Osteoblast (primary cell): ENCODE measurements around the gene ZSWIM3. TPM values are rescaled to one million over a fixed set of nuclear protein-coding genes. Genes with fewer than 3 reads are reported as not detected.

Experiments
- DNase-seq: peaks from one replicate; pipeline ENCODE4 v3.0.0; 2011; ENCODE audit warnings: low spot score, mixed read lengths; ENCODE audit not compliant: insufficient read length; ENCODE audit errors: missing footprints
- H2AFZ ChIP-seq: 2 replicates; pipeline ENCODE4 v1.6.0; 2011; ENCODE audit warnings: mild to moderate bottlenecking, low read length
- H3K27ac ChIP-seq: 2 replicates; pipeline ENCODE4 v1.5.1; 2011; ENCODE audit warnings: mild to moderate bottlenecking, low read depth, low read length, moderate library complexity
- H3K27me3 ChIP-seq: 2 replicates; pipeline ENCODE4 v1.6.0; 2012; ENCODE audit warnings: mild to moderate bottlenecking, control low read depth, inconsistent platforms, low read length, moderate library complexity; ENCODE audit not compliant: insufficient read depth
- H3K36me3 ChIP-seq: 2 replicates; pipeline ENCODE4 v1.5.1; 2011; ENCODE audit warnings: mild to moderate bottlenecking, low read length, control low read depth, moderate library complexity; ENCODE audit not compliant: insufficient read depth
- H3K4me1 ChIP-seq: 2 replicates; pipeline ENCODE4 v1.5.1; 2011; ENCODE audit warnings: mild to moderate bottlenecking, low read length, control low read depth, moderate library complexity; ENCODE audit not compliant: insufficient read depth
- H3K4me2 ChIP-seq: 2 replicates; pipeline ENCODE4 v1.6.0; 2011; ENCODE audit warnings: mild to moderate bottlenecking, low read length; ENCODE audit not compliant: insufficient read depth
- H3K4me3 ChIP-seq: fragments of 200-600 bp; sonication (generic); 3 replicates; pipeline ENCODE4 v1.5.1; 2012; ENCODE audit warnings: mild to moderate bottlenecking, low read length, inconsistent platforms; ENCODE audit not compliant: insufficient read depth
- H3K79me2 ChIP-seq: 2 replicates; pipeline ENCODE4 v1.6.0; 2012; ENCODE audit warnings: mild to moderate bottlenecking, low read length, control low read depth, inconsistent platforms; ENCODE audit not compliant: insufficient read depth
- H3K9me3 ChIP-seq: 2 replicates; pipeline ENCODE4 v1.5.1; 2011; ENCODE audit warnings: low read depth, low read length, control low read depth
- H4K20me1 ChIP-seq: 2 replicates; pipeline ENCODE4 v1.6.0; 2012; ENCODE audit warnings: mild to moderate bottlenecking, low read length, control low read depth; ENCODE audit not compliant: insufficient read depth
- total RNA-seq: library from RNA; depleted of rRNA; stranded (reverse); fragments of >200 nt; gene quantifications from 2 replicates; pipeline ENCODE4 v1.2.3, GENCODE V29; 2012
- TF ChIP-seq, protein P1 (sequence below): IDR thresholded peaks from 2 replicates; pipeline ENCODE4 v1.5.1; 2011; ENCODE audit warnings: mild to moderate bottlenecking, low read depth, low read length, moderate library complexity; ENCODE audit errors: extremely low read depth

The ZSWIM3 gene
- total RNA-seq, 1 donor = 4.7 TPM

DNA sequence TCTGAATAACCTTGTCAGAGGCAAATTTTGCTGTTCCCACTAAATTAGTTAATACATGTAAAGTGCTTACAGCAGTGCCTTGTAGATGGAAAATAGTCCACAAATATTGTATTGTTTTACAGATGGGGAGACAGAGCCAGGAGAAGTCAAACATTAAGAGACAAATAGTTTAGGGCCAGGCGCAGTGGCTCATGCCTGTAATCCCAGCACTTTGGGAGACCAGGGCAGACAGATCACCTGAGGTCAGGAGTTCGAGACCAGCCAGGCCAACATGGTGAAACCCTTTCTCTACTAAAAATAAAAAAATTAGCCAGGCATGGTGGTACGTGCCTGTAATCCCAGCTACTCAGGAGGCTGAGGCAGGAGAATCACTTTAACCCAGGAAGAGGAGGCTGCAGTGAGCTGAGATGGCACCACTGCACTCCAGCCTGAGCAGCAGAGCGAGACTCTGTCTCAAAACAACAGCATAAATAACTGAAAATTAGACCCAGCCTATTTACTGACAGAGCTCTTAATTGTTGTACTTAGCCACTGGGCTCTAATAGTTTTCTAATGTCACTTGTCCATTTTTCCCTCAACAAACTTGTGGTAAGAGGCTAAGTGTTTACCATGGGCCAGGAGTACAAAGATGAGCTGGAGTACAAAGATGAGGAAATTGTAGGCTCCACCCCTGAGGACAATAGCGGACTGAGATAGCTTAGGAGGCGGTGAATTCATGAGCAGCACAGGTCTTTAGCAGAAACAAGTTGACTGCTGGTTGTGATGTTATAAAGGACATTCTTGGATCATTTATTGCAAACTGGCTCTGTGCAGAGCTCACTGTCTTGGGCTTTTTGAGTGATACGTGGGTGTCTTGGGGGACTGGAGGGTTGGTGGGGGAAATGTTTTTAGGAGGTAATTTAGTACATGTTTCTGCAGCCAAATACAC, 6.4 kb downstream of the ZSWIM3 start:
- peaks cover 19% of the 10 kb centered on the region for H3K4me1 ChIP-seq
- TF ChIP-seq, protein P1, sequence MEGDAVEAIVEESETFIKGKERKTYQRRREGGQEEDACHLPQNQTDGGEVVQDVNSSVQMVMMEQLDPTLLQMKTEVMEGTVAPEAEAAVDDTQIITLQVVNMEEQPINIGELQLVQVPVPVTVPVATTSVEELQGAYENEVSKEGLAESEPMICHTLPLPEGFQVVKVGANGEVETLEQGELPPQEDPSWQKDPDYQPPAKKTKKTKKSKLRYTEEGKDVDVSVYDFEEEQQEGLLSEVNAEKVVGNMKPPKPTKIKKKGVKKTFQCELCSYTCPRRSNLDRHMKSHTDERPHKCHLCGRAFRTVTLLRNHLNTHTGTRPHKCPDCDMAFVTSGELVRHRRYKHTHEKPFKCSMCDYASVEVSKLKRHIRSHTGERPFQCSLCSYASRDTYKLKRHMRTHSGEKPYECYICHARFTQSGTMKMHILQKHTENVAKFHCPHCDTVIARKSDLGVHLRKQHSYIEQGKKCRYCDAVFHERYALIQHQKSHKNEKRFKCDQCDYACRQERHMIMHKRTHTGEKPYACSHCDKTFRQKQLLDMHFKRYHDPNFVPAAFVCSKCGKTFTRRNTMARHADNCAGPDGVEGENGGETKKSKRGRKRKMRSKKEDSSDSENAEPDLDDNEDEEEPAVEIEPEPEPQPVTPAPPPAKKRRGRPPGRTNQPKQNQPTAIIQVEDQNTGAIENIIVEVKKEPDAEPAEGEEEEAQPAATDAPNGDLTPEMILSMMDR = no peak
- no peaks in the 10 kb centered on the region for H3K9me3 ChIP-seq
- no peaks in the 10 kb centered on the region for H3K79me2 ChIP-seq
- no peaks in the 10 kb centered on the region for H3K27me3 ChIP-seq
- no peak for DNase-seq
- no peaks in the 10 kb centered on the region for H4K20me1 ChIP-seq
- H3K4me2 ChIP-seq = no peak overlapping the region
- no peaks in the 10 kb centered on the region for H3K36me3 ChIP-seq
- H2AFZ ChIP-seq = no peak overlapping the region
- no peak overlapping the region for H3K4me3 ChIP-seq
- H3K27ac ChIP-seq = no peak overlapping the region

DNA sequence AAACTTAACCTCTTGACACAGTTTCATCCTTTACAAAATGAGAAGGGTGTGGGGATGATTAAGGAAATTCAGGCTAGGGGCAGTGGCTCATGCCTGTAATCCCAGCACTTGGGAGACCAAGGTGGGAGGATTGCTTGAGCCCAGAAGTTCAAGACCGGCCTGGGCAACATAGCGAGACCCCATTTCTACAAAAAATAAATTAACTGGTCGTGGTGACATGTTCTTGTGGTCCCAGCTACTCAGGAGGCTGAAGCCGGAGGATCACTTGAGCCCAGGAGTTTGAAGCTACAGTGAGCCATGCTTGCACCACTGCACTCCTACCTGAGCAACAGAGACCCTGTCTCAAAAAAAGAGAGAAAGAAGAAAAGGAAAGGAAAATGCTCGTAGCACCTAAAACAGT, 9.0 kb downstream of the ZSWIM3 start:
- H3K27ac ChIP-seq = no peak overlapping the region
- TF ChIP-seq, protein P1 = no peak
- H3K4me1 ChIP-seq = peaks cover 12% of the 10 kb centered on the region

GRCh38 chr20:45867136-45867818, 9.9 kb downstream of the ZSWIM3 start:
- H3K9me3 ChIP-seq = no peaks in the 10 kb centered on the region
- H4K20me1 ChIP-seq = peaks cover under 1% of the 10 kb centered on the region
- peak overlapping the region; percentile 76 for H3K27ac ChIP-seq
- H3K79me2 ChIP-seq = no peaks in the 10 kb centered on the region
- TF ChIP-seq, protein P1 = no peak
- peaks cover 12% of the 10 kb centered on the region for H3K4me1 ChIP-seq
- H3K4me2 ChIP-seq = peak overlapping the region; percentile 24
- peak overlapping the region; percentile 4 for H3K4me3 ChIP-seq
- H3K36me3 ChIP-seq = no peaks in the 10 kb centered on the region
- H3K27me3 ChIP-seq = no peaks in the 10 kb centered on the region
- no peak for DNase-seq
- no peak overlapping the region for H2AFZ ChIP-seq

More for the DNA sequence above, 9.0 kb downstream of the ZSWIM3 start:
- H4K20me1 ChIP-seq = no peaks in the 10 kb centered on the region
- no peak overlapping the region for H2AFZ ChIP-seq
- no peaks in the 10 kb centered on the region for H3K79me2 ChIP-seq
- H3K4me3 ChIP-seq = no peak overlapping the region
- H3K9me3 ChIP-seq = no peaks in the 10 kb centered on the region
- H3K27me3 ChIP-seq = no peaks in the 10 kb centered on the region
- DNase-seq = no peak
- no peaks in the 10 kb centered on the region for H3K36me3 ChIP-seq
- no peak overlapping the region for H3K4me2 ChIP-seq

GRCh38 chr20:45867819-45868176, 10.4 kb downstream of the ZSWIM3 start:
- peak overlapping the region; percentile 76 for H3K27ac ChIP-seq
- H3K36me3 ChIP-seq = no peaks in the 10 kb centered on the region
- H3K27me3 ChIP-seq = no peaks in the 10 kb centered on the region
- TF ChIP-seq, protein P1 = no peak
- H3K79me2 ChIP-seq = no peaks in the 10 kb centered on the region
- peak overlapping the region; percentile 4 for H3K4me3 ChIP-seq
- H3K9me3 ChIP-seq = no peaks in the 10 kb centered on the region
- H2AFZ ChIP-seq = no peak overlapping the region
- peak overlapping the region; percentile 24 for H3K4me2 ChIP-seq
- peaks cover 12% of the 10 kb centered on the region for H3K4me1 ChIP-seq
- peaks cover 5% of the 10 kb centered on the region for H4K20me1 ChIP-seq
- peak; percentile 87 for DNase-seq
